Measurements from ENCODE around the gene TMEM184A.

Gene TMEM184A

DNA sequence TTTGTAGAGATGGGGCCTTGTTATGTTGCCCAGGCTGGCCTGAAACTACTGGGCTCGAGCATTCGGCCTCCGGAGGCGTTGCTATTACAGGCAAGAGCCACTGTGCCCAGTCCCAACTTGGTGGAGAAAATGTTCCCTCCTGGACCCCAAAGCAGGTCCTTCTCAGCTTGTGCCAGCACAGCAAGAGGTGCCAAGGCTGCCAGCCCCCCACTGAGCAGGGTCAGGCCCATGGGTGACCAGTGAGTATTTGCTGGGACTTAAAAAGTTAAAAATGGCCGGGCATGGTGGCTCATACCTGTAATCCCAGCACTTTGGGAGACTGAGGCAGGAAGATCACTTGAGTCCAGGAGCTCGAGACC is 20.9 kb downstream of the TMEM184A start:
- Histone ChIP-seq H3K4me3 (ENCODE audit: low read depth, low read length) (no peak overlapping the region), H3K9me3 (ENCODE audit: control insufficient read depth, insufficient read depth, low read depth, low read length) (no peaks in the 10 kb centered on the region), H3K4me1 (ENCODE audit: control insufficient read depth, insufficient read depth, low read length) (peaks cover 60% of the 10 kb centered on the region), H3K36me3 (ENCODE audit: control insufficient read depth, insufficient read depth, low read length) (peaks cover 10% of the 10 kb centered on the region; the same call in 1 of the 2 replicates), H3K27ac (ENCODE audit: low read depth, low read length) (no peak overlapping the region), H3K9ac (ENCODE audit: low read length) (no peak overlapping the region), H3K27me3 (ENCODE audit: control insufficient read depth, insufficient read depth, low read length) (peaks cover 23% of the 10 kb centered on the region; the same call in 1 of the 2 replicates)

DNA sequence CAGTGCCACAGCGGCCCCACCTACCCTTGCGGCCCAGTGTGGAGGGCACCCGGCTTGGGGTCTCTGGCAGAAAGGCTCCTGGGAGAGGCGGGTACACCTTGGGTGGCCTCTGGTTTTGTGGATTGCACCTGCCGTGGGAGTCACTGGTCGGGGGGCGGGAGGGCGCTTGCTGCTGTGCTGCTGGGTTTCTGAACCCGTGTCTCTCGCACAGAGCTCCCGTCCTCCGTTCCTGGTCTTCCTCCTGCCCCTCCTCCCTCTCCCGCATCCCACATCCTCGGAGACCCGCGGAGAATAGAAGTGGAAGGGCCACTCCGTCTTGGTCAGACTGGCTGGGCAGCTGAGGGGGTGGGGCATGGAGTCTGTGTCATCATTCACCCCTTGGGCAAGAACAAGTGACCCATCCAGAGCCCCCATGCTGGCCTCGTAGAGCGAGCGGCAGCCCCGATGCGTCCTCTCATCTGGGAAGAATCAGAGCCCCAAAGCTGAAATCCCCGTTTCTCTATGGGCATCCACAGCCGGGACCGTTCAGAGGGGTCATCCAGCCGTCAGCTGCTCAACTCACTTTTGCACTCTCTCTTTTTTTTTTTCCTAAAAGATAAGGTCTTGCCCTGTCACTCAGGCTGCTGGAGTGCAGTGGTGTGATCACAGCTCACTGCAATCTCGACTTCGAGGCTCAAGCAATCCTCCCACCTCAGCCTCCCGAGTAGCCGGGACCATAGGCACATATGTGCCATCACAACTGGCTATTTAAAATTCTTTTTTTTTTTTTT is 21.5 kb downstream of the TMEM184A start:
- no peak overlapping the region for H3K27ac ChIP-seq (ENCODE audit: low read depth, low read length)

DNA sequence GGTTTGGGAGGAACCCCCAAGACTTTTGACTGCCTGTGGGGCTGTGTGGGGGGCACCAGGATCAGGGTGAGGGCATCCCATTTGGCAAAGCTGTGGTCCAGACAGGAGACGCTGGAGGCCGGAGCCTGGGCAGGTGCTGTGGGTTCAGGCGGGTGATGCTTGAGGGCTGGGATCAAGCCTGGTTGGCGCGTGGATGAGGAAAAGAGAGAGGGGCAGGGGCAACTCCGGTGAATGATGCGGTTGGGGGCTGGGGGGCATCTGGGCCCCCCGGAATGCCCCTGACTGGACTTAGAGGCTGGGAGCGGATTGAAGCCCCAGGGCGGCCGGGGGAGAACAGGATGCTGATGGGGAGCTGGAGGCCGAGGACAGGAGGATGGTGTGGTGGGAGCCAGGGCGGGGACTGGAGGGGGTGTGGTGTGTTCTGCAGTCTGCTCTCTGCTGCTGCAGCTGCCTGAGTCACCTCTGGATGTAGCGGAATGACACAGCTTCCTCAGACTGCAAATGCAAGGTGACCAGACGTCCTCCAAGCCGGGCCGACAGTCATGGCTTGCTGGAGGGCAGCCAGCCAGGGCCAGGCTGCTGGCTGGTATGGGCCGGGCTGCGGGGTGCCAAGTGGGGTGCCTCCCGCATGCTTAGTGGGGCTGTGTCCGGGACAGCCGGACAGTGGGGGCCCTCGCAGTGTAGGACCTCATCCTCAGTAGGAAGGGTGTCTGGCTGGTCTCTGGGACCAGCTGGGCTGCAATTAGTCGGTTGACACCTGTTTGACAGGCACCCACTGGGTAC is 22.3 kb downstream of the TMEM184A start:
- H3K4me1 ChIP-seq (ENCODE audit: control insufficient read depth, insufficient read depth, low read length), result peaks cover 60% of the 10 kb centered on the region
- H3K4me3 ChIP-seq (ENCODE audit: low read depth, low read length), result no peak overlapping the region
- no peaks in the 10 kb centered on the region for H3K9me3 ChIP-seq (ENCODE audit: control insufficient read depth, insufficient read depth, low read depth, low read length)
- no peak overlapping the region for H3K27ac ChIP-seq (ENCODE audit: low read depth, low read length)
- no peaks in the 10 kb centered on the region for H3K36me3 ChIP-seq (ENCODE audit: control insufficient read depth, insufficient read depth, low read length)
- peaks cover 23% of the 10 kb centered on the region; the same call in 1 of the 2 replicates for H3K27me3 ChIP-seq (ENCODE audit: control insufficient read depth, insufficient read depth, low read length)
- H3K9ac ChIP-seq (ENCODE audit: low read length), result no peak overlapping the region

More for the DNA sequence above, 21.5 kb downstream of the TMEM184A start:
- H3K27me3 ChIP-seq (ENCODE audit: control insufficient read depth, insufficient read depth, low read length), result peaks cover 23% of the 10 kb centered on the region; the same call in 1 of the 2 replicates
- H3K9ac ChIP-seq (ENCODE audit: low read length), result no peak overlapping the region
- H3K4me3 ChIP-seq (ENCODE audit: low read depth, low read length), result no peak overlapping the region
- H3K36me3 ChIP-seq (ENCODE audit: control insufficient read depth, insufficient read depth, low read length), result peaks cover 4% of the 10 kb centered on the region; the same call in 1 of the 2 replicates
- peaks cover 60% of the 10 kb centered on the region for H3K4me1 ChIP-seq (ENCODE audit: control insufficient read depth, insufficient read depth, low read length)
- H3K9me3 ChIP-seq (ENCODE audit: control insufficient read depth, insufficient read depth, low read depth, low read length), result no peaks in the 10 kb centered on the region

DNA sequence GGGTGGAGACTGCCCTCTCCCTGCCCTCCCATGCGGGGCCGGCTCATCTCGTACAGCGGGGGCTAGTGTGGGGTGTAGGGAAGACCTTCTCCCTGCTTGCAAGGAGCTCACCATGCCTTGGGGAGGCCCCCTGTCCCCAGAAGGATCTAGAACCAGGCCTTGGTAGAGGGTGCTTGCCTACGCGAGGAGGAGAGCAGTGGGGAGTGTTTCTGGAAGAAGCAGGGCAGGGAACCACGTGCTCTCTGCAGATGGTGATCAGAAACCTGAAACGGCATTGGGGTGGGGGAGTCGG is 22.8 kb downstream of the TMEM184A start:
- Histone ChIP-seq H3K9ac (ENCODE audit: low read length) (peak overlapping the region; percentile 49), H3K27me3 (ENCODE audit: control insufficient read depth, insufficient read depth, low read length) (peaks cover 23% of the 10 kb centered on the region; the same call in 1 of the 2 replicates), H3K36me3 (ENCODE audit: control insufficient read depth, insufficient read depth, low read length) (no peaks in the 10 kb centered on the region), H3K4me3 (ENCODE audit: low read depth, low read length) (peak overlapping the region; percentile 54; the same call in 1 of the 2 replicates), H3K27ac (ENCODE audit: low read depth, low read length) (no peak overlapping the region), H3K9me3 (ENCODE audit: control insufficient read depth, insufficient read depth, low read depth, low read length) (no peaks in the 10 kb centered on the region), H3K4me1 (ENCODE audit: control insufficient read depth, insufficient read depth, low read length) (peaks cover 60% of the 10 kb centered on the region)

DNA sequence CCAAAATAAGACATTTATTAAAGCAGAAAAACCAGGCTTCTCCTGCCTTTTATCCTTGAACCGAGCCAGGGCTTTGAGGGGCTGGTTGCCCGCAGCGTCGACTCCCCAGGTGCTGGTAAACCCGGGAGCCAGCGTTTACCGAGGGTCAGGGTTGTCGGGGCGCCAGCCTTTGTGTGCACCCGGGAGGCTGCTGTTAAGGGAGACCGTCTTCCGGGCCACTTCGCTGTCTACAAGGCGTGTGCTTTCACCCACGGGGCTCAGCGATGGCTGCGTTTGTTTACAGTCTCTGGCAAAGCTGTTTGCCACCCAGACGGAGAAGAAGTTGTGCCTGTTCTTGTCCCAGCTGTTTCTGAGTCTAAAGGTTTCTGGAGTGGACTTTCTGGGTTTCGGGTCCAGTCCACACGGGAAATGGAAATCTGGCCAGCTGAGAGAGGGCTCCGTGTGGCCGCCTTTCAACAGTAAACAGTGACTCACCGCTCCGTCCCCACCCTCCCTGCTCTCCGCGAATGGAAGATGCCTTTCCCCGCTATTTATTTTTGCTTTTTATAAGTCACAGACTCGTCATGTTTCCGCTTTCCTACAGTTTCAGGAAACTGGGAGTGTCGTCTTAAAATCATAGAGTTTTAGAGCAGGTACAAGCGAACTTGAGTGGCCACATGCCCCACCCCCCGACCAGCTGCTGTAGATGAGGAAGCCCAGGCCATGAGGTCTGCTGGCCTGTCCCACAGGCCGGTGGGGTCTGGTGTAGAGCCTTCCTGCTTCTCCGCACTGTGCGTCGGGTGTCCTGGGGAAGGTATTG is 23.4 kb downstream of the TMEM184A start:
- Histone ChIP-seq H3K9me3 (ENCODE audit: control insufficient read depth, insufficient read depth, low read depth, low read length) (no peaks in the 10 kb centered on the region), H3K36me3 (ENCODE audit: control insufficient read depth, insufficient read depth, low read length) (no peaks in the 10 kb centered on the region), H3K27ac (ENCODE audit: low read depth, low read length) (no peak overlapping the region), H3K27me3 (ENCODE audit: control insufficient read depth, insufficient read depth, low read length) (peaks cover 23% of the 10 kb centered on the region; the same call in 1 of the 2 replicates), H3K4me1 (ENCODE audit: control insufficient read depth, insufficient read depth, low read length) (peaks cover 57% of the 10 kb centered on the region), H3K4me3 (ENCODE audit: low read depth, low read length) (peak overlapping the region; percentile 54), H3K9ac (ENCODE audit: low read length) (peak overlapping the region; percentile 49)

DNA sequence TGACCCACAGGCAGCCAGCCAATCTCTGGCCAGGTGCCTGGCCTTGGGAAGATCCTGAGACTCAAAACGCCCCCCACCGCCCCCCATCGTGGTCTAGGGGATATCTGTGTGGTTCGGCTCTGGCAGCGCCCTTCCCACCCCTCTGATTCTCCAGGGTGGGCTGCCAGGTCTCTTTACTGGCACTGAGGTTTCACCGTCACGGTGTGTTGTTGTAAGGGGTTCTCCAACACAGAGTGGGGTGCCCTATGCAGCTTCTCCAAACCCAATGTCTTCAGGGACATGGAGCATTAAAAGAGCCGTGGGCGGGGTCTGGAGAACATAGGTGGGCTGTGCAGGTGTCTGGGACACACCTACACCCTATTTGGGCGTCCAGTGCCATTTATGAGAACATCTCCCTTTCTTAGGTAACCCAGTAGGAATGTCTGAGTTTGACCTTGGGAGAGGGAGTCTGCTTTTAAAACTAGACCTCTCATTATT is 24.0 kb downstream of the TMEM184A start:
- Histone ChIP-seq H3K4me3 (ENCODE audit: low read depth, low read length) (peak overlapping the region; percentile 54), H3K9ac (ENCODE audit: low read length) (peak overlapping the region; percentile 49), H3K4me1 (ENCODE audit: control insufficient read depth, insufficient read depth, low read length) (peaks cover 50% of the 10 kb centered on the region), H3K36me3 (ENCODE audit: control insufficient read depth, insufficient read depth, low read length) (no peaks in the 10 kb centered on the region), H3K27ac (ENCODE audit: low read depth, low read length) (no peak overlapping the region), H3K27me3 (ENCODE audit: control insufficient read depth, insufficient read depth, low read length) (peaks cover 23% of the 10 kb centered on the region; the same call in 1 of the 2 replicates), H3K9me3 (ENCODE audit: control insufficient read depth, insufficient read depth, low read depth, low read length) (no peaks in the 10 kb centered on the region)

DNA sequence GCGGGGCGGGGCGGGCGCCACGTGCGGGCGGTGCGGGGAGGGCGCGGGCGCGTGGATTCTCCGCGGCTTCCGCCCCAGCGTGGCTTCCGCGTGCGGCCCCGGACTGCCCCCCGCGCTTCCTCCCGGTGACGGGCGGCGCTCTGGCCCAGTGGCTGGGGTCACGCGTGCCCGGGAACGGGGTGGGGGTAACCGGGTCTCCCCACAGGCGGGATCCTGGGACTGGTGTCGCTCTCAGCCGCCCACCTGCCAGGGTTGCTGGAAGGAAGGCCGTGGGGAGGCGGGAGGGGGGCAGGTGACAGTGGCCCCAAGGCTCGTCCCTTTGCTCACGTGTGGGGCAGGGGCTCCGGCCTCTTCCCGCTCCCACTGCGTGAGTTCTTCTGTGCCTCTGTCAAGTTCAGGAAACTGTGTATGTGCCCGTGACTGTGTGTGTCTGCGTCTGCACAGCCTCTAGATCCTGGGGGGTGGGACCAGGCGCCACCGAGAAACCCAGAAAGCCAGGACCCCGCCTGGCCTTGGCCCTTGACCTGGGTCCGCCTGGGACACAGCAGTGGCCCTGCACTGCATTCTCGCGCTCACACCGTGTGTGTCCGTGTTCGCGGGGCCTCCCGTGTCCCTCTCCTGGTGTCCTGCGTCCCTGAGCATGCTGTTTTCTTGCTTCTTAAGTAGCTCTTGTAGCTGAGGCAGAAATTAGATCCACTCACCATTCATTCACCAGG is 24.6 kb downstream of the TMEM184A start:
- H3K27ac ChIP-seq (ENCODE audit: low read depth, low read length), result no peak overlapping the region

DNA sequence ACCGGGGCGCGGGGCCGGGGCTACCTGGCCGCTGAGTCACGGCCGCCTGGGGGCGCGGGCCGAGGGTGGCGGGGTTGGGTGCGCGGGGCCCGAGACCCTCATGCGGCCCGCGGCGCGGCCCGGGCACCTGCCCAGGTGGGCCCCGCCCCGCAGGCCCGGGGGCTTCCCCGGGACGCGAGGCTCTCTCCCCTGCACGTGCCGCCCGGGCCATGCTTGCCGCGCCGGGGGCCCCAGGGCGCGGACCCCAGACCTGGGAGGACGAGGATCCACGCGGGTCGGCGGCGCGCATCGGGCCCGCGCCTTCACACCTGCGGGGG is 25.1 kb downstream of the TMEM184A start:
- Histone ChIP-seq H3K9ac (ENCODE audit: low read length) (no peak overlapping the region), H3K4me3 (ENCODE audit: low read depth, low read length) (peak overlapping the region; percentile 54), H3K9me3 (ENCODE audit: control insufficient read depth, insufficient read depth, low read depth, low read length) (no peaks in the 10 kb centered on the region), H3K27ac (ENCODE audit: low read depth, low read length) (no peak overlapping the region), H3K27me3 (ENCODE audit: control insufficient read depth, insufficient read depth, low read length) (peaks cover 23% of the 10 kb centered on the region; the same call in 1 of the 2 replicates), H3K4me1 (ENCODE audit: control insufficient read depth, insufficient read depth, low read length) (peaks cover 45% of the 10 kb centered on the region), H3K36me3 (ENCODE audit: control insufficient read depth, insufficient read depth, low read length) (no peaks in the 10 kb centered on the region)

More for the DNA sequence above, 24.6 kb downstream of the TMEM184A start:
- Histone ChIP-seq H3K9me3 (ENCODE audit: control insufficient read depth, insufficient read depth, low read depth, low read length) (no peaks in the 10 kb centered on the region), H3K36me3 (ENCODE audit: control insufficient read depth, insufficient read depth, low read length) (no peaks in the 10 kb centered on the region), H3K4me1 (ENCODE audit: control insufficient read depth, insufficient read depth, low read length) (peaks cover 49% of the 10 kb centered on the region), H3K9ac (ENCODE audit: low read length) (peak overlapping the region; percentile 49), H3K4me3 (ENCODE audit: low read depth, low read length) (peak overlapping the region; percentile 54), H3K27me3 (ENCODE audit: control insufficient read depth, insufficient read depth, low read length) (peaks cover 23% of the 10 kb centered on the region; the same call in 1 of the 2 replicates)

DNA sequence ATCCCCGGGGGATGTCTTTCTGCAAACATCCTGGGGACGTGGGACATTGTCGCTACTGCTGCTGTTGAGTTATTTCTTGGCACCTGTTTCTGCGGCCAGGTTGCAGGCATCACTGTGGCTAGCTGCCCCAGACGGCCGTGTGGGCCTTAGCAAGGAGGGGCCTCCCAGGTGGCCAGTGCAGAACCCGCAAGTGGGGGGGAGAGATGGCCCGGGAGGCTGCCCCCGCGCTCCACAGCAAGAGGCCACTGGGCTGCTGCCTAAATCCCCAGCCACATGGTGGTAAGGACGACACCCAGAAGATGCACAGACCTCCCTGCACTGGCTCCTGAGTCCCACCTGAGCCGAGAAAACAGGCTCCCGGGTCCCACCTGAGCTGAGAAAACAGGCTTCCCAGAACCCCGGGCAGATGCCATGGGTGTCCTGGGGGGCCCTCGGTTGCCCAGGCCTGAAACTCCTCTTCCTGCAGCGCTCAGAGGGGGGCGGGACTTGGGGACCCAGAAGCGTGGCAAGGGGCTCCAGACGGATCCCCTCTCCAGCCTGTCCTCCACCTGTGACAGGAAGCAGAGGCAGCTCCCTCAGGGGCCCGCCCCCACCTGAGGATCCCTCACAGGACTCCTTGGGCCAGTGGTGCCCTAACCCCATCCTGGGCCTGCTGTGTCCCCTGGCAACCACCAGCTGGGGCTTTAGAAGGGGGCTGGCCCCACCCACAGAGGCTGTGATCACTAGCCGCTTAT is 26.5 kb downstream of the TMEM184A start:
- H3K36me3 ChIP-seq (ENCODE audit: control insufficient read depth, insufficient read depth, low read length), result no peaks in the 10 kb centered on the region
- H3K27me3 ChIP-seq (ENCODE audit: control insufficient read depth, insufficient read depth, low read length), result peaks cover 23% of the 10 kb centered on the region; the same call in 1 of the 2 replicates
- no peaks in the 10 kb centered on the region for H3K9me3 ChIP-seq (ENCODE audit: control insufficient read depth, insufficient read depth, low read depth, low read length)
- no peak overlapping the region for H3K4me3 ChIP-seq (ENCODE audit: low read depth, low read length)
- H3K27ac ChIP-seq (ENCODE audit: low read depth, low read length), result no peak overlapping the region
- peaks cover 37% of the 10 kb centered on the region for H3K4me1 ChIP-seq (ENCODE audit: control insufficient read depth, insufficient read depth, low read length)
- no peak overlapping the region for H3K9ac ChIP-seq (ENCODE audit: low read length)

All from HUES6 (cell line).